ENCODE measurements around the gene NLRP5.
"Not testable (repeated sequence)": the region's sequence is repeated elsewhere in the genome, so short reads cannot be mapped to it uniquely, and the experiment has no call there.

The NLRP5 gene

DNA sequence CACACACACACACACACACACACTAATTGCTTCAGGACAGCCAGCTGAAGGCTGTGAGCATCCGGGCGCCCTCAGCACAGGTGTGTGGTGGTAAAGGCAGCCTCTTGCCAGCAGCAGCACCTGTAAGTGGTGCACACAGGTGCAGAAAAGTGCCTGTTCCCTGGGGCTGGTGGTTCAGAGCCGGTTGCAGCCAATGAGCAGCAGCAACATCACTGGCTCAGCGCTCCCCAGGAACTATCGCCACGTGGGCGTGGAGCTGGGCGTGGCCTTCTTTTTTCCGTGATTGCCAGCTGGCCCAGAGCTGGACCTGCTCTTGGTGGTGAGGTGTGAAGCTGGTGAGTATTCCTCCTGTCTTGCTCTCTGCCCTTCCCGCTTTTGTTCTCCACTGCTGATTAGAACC, at the start of gene NLRP5:
TSS of gene NLRP5 (plus strand) at position 289 of the 400 bp plus-strand sequence.
- Histone ChIP-seq H2AFZ (peak within 1 kb of the TSS; percentile 67), H3K9me3 (ENCODE audit: control insufficient read depth, low read length) (no peaks in the 10 kb centered on the region), H3K79me2 (no peaks in the 10 kb centered on the region), H3K27ac (no peak within 1 kb of the TSS), H3K36me3 (ENCODE audit: control insufficient read depth, insufficient read depth, low read length) (no peaks in the 10 kb centered on the region), H3K4me3 (ENCODE audit: low read depth, low read length) (peak within 1 kb of the TSS; percentile 28), H3K4me2 (ENCODE audit: low read length) (peak within 1 kb of the TSS; percentile 65), H3K9ac (no peak within 1 kb of the TSS), H3K4me1 (peaks cover 16% of the 10 kb centered on the region), H3K27me3 (ENCODE audit: control insufficient read depth, insufficient read depth, low read length) (no peaks in the 10 kb centered on the region)
- TF ChIP-seq, protein P1, sequence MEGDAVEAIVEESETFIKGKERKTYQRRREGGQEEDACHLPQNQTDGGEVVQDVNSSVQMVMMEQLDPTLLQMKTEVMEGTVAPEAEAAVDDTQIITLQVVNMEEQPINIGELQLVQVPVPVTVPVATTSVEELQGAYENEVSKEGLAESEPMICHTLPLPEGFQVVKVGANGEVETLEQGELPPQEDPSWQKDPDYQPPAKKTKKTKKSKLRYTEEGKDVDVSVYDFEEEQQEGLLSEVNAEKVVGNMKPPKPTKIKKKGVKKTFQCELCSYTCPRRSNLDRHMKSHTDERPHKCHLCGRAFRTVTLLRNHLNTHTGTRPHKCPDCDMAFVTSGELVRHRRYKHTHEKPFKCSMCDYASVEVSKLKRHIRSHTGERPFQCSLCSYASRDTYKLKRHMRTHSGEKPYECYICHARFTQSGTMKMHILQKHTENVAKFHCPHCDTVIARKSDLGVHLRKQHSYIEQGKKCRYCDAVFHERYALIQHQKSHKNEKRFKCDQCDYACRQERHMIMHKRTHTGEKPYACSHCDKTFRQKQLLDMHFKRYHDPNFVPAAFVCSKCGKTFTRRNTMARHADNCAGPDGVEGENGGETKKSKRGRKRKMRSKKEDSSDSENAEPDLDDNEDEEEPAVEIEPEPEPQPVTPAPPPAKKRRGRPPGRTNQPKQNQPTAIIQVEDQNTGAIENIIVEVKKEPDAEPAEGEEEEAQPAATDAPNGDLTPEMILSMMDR (IDR thresholded peaks at IDR 0.05), result no peak

GRCh38 chr19:55939206-55939605, 47.4 kb upstream of the NLRP5 start:
- H3K9me3 ChIP-seq (ENCODE audit: control insufficient read depth, low read length), result no peaks in the 10 kb centered on the region
- H3K27ac ChIP-seq, result no peak overlapping the region
- no peaks in the 10 kb centered on the region for H3K36me3 ChIP-seq (ENCODE audit: control insufficient read depth, insufficient read depth, low read length)
- no peak overlapping the region for H3K4me2 ChIP-seq (ENCODE audit: low read length)
- H2AFZ ChIP-seq, result no peak overlapping the region
- no peaks in the 10 kb centered on the region for H3K4me1 ChIP-seq
- no peaks in the 10 kb centered on the region for H3K27me3 ChIP-seq (ENCODE audit: control insufficient read depth, insufficient read depth, low read length)
- no peak overlapping the region for H3K9ac ChIP-seq
- no peak overlapping the region for H3K4me3 ChIP-seq (ENCODE audit: low read depth, low read length)
- TF ChIP-seq, protein P1 (IDR thresholded peaks at IDR 0.05), result no peak
- no peaks in the 10 kb centered on the region for H3K79me2 ChIP-seq

DNA sequence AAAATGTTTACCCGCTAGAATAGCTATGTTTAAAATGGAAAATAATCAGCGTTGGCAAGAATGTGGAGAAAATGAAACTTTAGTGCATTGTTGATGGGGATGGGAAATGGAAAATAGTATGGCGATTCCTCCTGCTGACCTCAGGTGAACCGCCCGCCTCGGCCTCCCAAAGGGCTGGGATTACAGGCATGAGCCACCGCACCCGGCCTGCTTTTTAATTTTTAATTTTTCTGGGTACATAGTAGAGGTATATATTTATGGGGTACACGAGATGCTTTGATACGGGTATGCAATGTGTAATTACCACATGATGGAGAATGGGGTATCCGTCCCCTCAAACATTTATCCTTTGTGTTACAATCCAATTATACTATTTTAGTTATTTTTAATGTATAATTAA, 46.3 kb upstream of the NLRP5 start:
- Histone ChIP-seq H3K4me3 (ENCODE audit: low read depth, low read length) (no peak overlapping the region), H3K4me1 (no peaks in the 10 kb centered on the region), H3K9me3 (ENCODE audit: control insufficient read depth, low read length) (no peaks in the 10 kb centered on the region), H3K36me3 (ENCODE audit: control insufficient read depth, insufficient read depth, low read length) (no peaks in the 10 kb centered on the region), H3K27me3 (ENCODE audit: control insufficient read depth, insufficient read depth, low read length) (no peaks in the 10 kb centered on the region), H2AFZ (no peak overlapping the region), H3K4me2 (ENCODE audit: low read length) (no peak overlapping the region), H3K9ac (no peak overlapping the region), H3K27ac (no peak overlapping the region), H3K79me2 (no peaks in the 10 kb centered on the region)
- TF ChIP-seq, protein P1 (IDR thresholded peaks at IDR 0.05), result no peak

GRCh38 chr19:55947532-55947931, 39.0 kb upstream of the NLRP5 start, which contains the start of gene NLRP8:
NLRP8 (plus strand) TSS chr19:55947832.
- Histone ChIP-seq H3K36me3 (ENCODE audit: control insufficient read depth, insufficient read depth, low read length) (no peaks in the 10 kb centered on the region), H3K79me2 (no peaks in the 10 kb centered on the region), H2AFZ (no peak within 1 kb of the TSS), H3K27me3 (ENCODE audit: control insufficient read depth, insufficient read depth, low read length) (no peaks in the 10 kb centered on the region), H3K27ac (no peak within 1 kb of the TSS), H3K9me3 (ENCODE audit: control insufficient read depth, low read length) (no peaks in the 10 kb centered on the region), H3K4me2 (ENCODE audit: low read length) (no peak within 1 kb of the TSS), H3K4me1 (no peaks in the 10 kb centered on the region), H3K4me3 (ENCODE audit: low read depth, low read length) (no peak within 1 kb of the TSS), H3K9ac (no peak within 1 kb of the TSS)
- TF ChIP-seq, protein P1 (IDR thresholded peaks at IDR 0.05), result no peak

- H3K4me1 ChIP-seq; H3K9ac ChIP-seq; H3K9me3 ChIP-seq (ENCODE audit: control insufficient read depth, low read length); H3K79me2 ChIP-seq; H2AFZ ChIP-seq; H3K4me2 ChIP-seq (ENCODE audit: low read length); H3K27me3 ChIP-seq (ENCODE audit: control insufficient read depth, insufficient read depth, low read length); H3K4me3 ChIP-seq (ENCODE audit: low read depth, low read length); H3K36me3 ChIP-seq (ENCODE audit: control insufficient read depth, insufficient read depth, low read length); H3K27ac ChIP-seq: not testable (repeated sequence)
These were observed 36.0 kb upstream of the NLRP5 start for GRCh38 chr19:55950566-55950965.
